ENCODE data around the gene RHEBL1. TPM values are rescaled to one million over a fixed set of nuclear protein-coding genes. Genes with fewer than 3 reads are reported as not detected.

The RHEBL1 gene
- polyA plus RNA-seq, 1 donor (not counting 4 experiments of a cell fraction or from before 2014, with no cell fraction given) = 0.51 TPM

DNA sequence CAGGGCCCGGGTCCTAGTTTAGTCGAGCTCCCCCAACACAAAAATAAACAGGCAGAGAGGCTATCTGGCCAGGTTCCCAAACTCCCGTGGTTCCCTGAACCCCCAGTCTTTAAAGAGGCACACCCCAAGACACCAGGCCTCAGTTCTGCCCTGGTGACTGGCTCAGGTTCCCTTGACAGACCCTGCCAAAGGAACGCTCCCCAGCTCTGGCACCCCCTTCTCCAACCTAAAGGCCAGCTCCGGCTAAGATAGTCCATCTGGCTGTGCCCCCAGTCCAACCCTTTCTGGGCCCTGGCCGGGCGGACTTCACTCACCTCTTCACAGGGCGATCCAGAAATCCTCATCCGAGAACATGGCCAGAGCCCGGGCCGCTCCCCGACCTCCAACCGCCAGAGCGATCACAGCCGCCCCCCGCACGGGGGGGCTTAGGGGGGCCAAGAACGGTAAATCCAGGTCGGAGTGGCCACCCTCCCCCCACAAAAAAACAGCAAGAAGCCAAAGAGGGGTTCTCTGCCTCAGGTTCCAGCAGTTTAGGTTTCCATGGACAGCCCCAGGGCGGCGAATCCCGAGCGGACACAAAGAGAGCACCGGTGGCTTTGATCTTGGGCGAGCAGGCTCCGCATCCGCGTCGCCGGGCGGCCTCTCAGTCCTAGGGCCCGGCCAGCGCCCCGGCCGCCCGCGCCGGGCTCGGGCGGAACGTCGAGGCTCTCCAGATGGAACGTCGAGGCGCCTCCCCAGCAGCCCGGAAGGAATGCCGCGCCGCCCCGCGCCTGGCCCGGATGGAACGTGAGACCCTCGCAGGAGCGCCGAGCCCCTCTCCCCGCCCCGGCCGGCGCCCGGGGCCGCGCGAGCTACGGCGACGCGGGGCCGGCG, 10.2 kb downstream of the RHEBL1 start:
- peak overlapping the region; percentile 97 for H3K9ac ChIP-seq (ENCODE audit: control insufficient read depth, extremely low read depth, insufficient read depth, low read length)
- TF ChIP-seq EZH2 (IDR thresholded peaks at IDR 0.05; ENCODE audit: low read length) = no peak
- TF ChIP-seq, protein P1, sequence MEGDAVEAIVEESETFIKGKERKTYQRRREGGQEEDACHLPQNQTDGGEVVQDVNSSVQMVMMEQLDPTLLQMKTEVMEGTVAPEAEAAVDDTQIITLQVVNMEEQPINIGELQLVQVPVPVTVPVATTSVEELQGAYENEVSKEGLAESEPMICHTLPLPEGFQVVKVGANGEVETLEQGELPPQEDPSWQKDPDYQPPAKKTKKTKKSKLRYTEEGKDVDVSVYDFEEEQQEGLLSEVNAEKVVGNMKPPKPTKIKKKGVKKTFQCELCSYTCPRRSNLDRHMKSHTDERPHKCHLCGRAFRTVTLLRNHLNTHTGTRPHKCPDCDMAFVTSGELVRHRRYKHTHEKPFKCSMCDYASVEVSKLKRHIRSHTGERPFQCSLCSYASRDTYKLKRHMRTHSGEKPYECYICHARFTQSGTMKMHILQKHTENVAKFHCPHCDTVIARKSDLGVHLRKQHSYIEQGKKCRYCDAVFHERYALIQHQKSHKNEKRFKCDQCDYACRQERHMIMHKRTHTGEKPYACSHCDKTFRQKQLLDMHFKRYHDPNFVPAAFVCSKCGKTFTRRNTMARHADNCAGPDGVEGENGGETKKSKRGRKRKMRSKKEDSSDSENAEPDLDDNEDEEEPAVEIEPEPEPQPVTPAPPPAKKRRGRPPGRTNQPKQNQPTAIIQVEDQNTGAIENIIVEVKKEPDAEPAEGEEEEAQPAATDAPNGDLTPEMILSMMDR (optimal IDR thresholded peaks at IDR 0.05 in 1 of 3, IDR thresholded peaks at IDR 0.05 in 1 of 3, conservative IDR thresholded peaks at IDR 0.05 in 1 of 3; ENCODE audit: extremely low read depth in 1 of 3, insufficient read depth in 2 of 3, low read length in 3 of 3) = no peak
- H3K4me3 ChIP-seq (ENCODE audit: control insufficient read depth in 2 of 3, extremely low read depth in 1 of 3, insufficient read depth in 2 of 3, low read depth in 1 of 3, low read length in 3 of 3) = peak overlapping the region; percentile 85 to 98 (median 87)
- H3K9me1 ChIP-seq (ENCODE audit: control insufficient read depth, extremely low read depth, insufficient read depth, low read length) = peaks cover 3% of the 10 kb centered on the region
- peaks cover 65% of the 10 kb centered on the region for H3K79me2 ChIP-seq (ENCODE audit: control insufficient read depth, insufficient read depth, low read length)
- peak overlapping the region; percentile 84 for H3K4me2 ChIP-seq (ENCODE audit: control insufficient read depth, extremely low read depth, insufficient read depth, low read depth, low read length)
- peak overlapping the region; percentile 94 for H3K27ac ChIP-seq (ENCODE audit: control insufficient read depth, insufficient read depth, low read length)
- no peak for FAIRE-seq
- no peaks in the 10 kb centered on the region for H3K9me3 ChIP-seq (ENCODE audit: control insufficient read depth, low read depth, low read length)
- H4K20me1 ChIP-seq (ENCODE audit: control insufficient read depth, extremely low read depth, insufficient read depth, low read length) = peaks cover 28% of the 10 kb centered on the region
- H3K4me1 ChIP-seq (ENCODE audit: control insufficient read depth, extremely low read depth, insufficient read depth, low read length) = peaks cover 28% of the 10 kb centered on the region
- no peak for DNase-seq (ENCODE audit: low read depth, low spot score)
- dilution Hi-C loops (cut with MboI; ENCODE audit: extremely low pct_ligation_motif_present, low sequenced_read_pairs) = no loop called here
- no peak overlapping the region for H2AFZ ChIP-seq (ENCODE audit: control insufficient read depth, low read length)
- H3K36me3 ChIP-seq (ENCODE audit: control insufficient read depth in 2 of 2, extremely low read depth in 1 of 2, insufficient read depth in 2 of 2, low read length in 2 of 2) = peaks cover 5 to 14% of the 10 kb centered on the region in 2 experiments
- H3K27me3 ChIP-seq (ENCODE audit: control insufficient read depth, extremely low read depth, insufficient read depth, low read length) = no peaks in the 10 kb centered on the region

DNA sequence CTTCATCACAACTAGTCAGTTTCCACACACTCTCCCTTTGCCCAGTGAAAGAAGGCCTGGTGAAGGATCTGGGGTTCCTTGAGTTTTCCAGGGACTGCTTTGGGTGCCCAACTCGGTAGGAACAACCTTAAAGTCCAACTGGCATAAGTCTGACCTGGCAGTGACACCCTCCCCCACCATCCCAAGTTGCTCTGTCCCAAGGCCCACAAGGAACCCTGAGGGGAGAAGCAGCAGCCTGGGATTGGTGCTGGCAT, 10.8 kb downstream of the RHEBL1 start:
- Histone ChIP-seq H3K9ac (ENCODE audit: control insufficient read depth, extremely low read depth, insufficient read depth, low read length) (peak overlapping the region; percentile 97), H3K4me1 (ENCODE audit: control insufficient read depth, extremely low read depth, insufficient read depth, low read length) (peaks cover 28% of the 10 kb centered on the region), H3K4me2 (ENCODE audit: control insufficient read depth, extremely low read depth, insufficient read depth, low read depth, low read length) (peak overlapping the region; percentile 84), H3K36me3 (ENCODE audit: control insufficient read depth in 2 of 2, extremely low read depth in 1 of 2, insufficient read depth in 2 of 2, low read length in 2 of 2) (peaks cover 8 to 20% of the 10 kb centered on the region in 2 experiments), H3K4me3 (ENCODE audit: control insufficient read depth in 2 of 3, extremely low read depth in 1 of 3, insufficient read depth in 2 of 3, low read depth in 1 of 3, low read length in 3 of 3) (peak overlapping the region; percentile 85 to 98 (median 87)), H3K79me2 (ENCODE audit: control insufficient read depth, insufficient read depth, low read length) (peaks cover 71% of the 10 kb centered on the region), H3K9me3 (ENCODE audit: control insufficient read depth, low read depth, low read length) (no peaks in the 10 kb centered on the region), H2AFZ (ENCODE audit: control insufficient read depth, low read length) (no peak overlapping the region), H3K9me1 (ENCODE audit: control insufficient read depth, extremely low read depth, insufficient read depth, low read length) (peaks cover 3% of the 10 kb centered on the region), H3K27me3 (ENCODE audit: control insufficient read depth, extremely low read depth, insufficient read depth, low read length) (no peaks in the 10 kb centered on the region), H3K27ac (ENCODE audit: control insufficient read depth, insufficient read depth, low read length) (peak overlapping the region; percentile 94), H4K20me1 (ENCODE audit: control insufficient read depth, extremely low read depth, insufficient read depth, low read length) (peaks cover 29% of the 10 kb centered on the region)
- DNase-seq (ENCODE audit: low read depth, low spot score) (no peak), FAIRE-seq (no peak)
- TF ChIP-seq EZH2 (IDR thresholded peaks at IDR 0.05; ENCODE audit: low read length) = no peak
- TF ChIP-seq, protein P1 (optimal IDR thresholded peaks at IDR 0.05 in 1 of 3, IDR thresholded peaks at IDR 0.05 in 1 of 3, conservative IDR thresholded peaks at IDR 0.05 in 1 of 3; ENCODE audit: extremely low read depth in 1 of 3, insufficient read depth in 2 of 3, low read length in 3 of 3) = no peak
- dilution Hi-C loops (cut with MboI; ENCODE audit: extremely low pct_ligation_motif_present, low sequenced_read_pairs) = no loop called here

Measured in keratinocyte (primary cell).